DMS79 treated with DMSO at 0.1 percent for 48 hours (cell line): ENCODE results near the gene PCDHB9.
"Not testable (repeated sequence)": the region's sequence is repeated elsewhere in the genome, so short reads cannot be mapped to it uniquely, and the experiment has no call there.

Experiments used
- DNase-seq: peaks from one replicate; lab custom pipeline; 2025; lab: John Stamatoyannopoulos, UW

PCDHB9 gene

GRCh38 chr5:141188682-141189081, 1.7 kb downstream of the PCDHB9 start:
- not testable (repeated sequence) for DNase-seq

DNA sequence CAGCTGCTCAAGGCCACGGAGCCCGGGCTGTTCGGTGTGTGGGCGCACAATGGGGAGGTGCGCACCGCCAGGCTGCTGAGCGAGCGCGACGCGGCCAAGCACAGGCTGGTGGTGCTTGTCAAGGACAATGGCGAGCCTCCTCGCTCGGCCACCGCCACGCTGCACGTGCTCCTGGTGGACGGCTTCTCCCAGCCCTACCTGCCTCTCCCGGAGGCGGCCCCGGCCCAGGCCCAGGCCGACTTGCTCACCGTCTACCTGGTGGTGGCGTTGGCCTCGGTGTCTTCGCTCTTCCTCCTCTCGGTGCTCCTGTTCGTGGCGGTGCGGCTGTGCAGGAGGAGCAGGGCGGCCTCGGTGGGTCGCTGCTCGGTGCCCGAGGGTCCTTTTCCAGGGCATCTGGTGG, 2.2 kb downstream of the PCDHB9 start:
- not testable (repeated sequence) for DNase-seq

- DNase-seq: no peak
Measured at GRCh38 chr5:141192110-141192725, 5.3 kb downstream of the PCDHB9 start, which contains the start of gene PCDHB10. Gene PCDHB10, plus strand, starts transcription at chr5:141192353. Its CDS starts 200 bp downstream, at chr5:141192553.

GRCh38 chr5:141194332-141194731, 7.4 kb downstream of the PCDHB9 start:
- DNase-seq: not testable (repeated sequence)

DNA sequence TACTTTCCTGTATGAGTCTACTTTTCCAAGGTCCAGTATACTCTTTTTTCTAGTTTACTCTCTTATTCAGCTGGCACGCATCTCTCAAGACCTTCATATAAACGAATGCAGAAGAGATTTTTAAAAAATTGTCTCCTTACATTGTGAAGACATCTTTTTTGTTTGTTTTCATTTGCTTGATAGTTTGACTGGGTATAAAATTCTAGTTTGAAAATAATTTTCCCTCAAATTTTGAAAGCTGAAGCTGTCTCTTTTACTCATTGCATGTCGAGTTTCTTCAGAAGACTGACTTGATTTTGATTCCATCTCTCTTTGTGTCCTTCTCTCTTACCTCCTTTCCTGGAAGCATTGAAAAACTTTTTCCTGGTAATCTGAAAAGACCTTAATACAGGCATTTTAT, 9.4 kb downstream of the PCDHB9 start:
- DNase-seq: no peak

GRCh38 chr5:141199359-141200235, 12.6 kb downstream of the PCDHB9 start, which contains the start of gene PCDHB11:
Gene PCDHB11, plus strand, starts transcription at chr5:141199627. Its CDS starts 148 bp downstream, at chr5:141199775.
- no peak for DNase-seq

DNA sequence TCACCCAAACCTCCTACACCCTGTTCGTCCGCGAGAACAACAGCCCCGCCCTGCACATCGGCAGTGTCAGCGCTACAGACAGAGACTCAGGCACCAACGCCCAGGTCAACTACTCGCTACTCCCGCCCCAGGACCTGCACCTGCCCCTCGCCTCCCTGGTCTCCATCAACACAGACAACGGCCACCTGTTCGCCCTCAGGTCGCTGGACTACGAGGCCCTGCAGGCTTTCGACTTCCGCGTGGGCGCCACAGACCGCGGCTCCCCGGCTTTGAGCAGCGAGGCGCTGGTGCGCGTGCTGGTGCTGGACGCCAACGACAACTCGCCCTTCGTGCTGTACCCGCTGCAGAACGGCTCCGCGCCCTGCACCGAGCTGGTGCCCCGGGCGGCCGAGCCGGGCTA, 14.2 kb downstream of the PCDHB9 start:
- DNase-seq: not testable (repeated sequence)

GRCh38 chr5:141201646-141202045, 14.7 kb downstream of the PCDHB9 start:
- not testable (repeated sequence) for DNase-seq

DNA sequence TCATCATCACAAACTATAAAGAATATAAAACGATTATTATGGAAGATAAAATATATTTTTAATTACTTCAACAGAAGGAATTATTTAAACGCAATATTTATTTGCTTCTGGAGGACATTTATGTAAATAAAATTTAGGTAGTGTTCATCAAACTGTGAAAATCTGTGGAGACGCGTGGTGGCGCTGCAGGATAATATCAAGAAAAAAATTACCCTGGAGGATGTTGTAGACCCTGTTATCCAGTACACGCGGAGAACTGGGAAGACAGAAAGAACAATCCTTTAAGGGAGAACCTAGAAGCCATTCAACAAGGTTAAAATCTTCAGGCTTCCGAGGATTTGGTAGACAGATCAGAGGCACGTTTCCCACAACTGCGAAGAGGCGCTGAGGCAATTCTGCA, 21.5 kb downstream of the PCDHB9 start, which contains the start of gene PCDHB12:
Gene PCDHB12, plus strand, starts transcription at position 242 of the 400 bp plus-strand sequence. CDS start 189 bp downstream, outside the sequence.
- no peak for DNase-seq

DNA sequence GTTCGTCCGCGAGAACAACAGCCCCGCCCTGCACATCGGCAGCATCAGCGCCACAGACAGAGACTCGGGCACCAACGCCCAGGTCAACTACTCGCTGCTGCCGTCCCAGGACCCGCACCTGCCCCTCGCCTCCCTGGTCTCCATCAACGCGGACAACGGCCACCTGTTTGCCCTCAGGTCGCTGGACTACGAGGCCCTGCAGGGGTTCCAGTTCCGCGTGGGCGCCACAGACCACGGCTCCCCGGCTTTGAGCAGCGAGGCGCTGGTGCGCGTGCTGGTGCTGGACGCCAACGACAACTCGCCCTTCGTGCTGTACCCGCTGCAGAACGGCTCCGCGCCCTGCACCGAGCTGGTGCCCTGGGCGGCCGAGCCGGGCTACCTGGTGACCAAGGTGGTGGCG, 23.3 kb downstream of the PCDHB9 start:
- not testable (repeated sequence) for DNase-seq

- not testable (repeated sequence) for DNase-seq
Measured at GRCh38 chr5:141210849-141211248, 23.9 kb downstream of the PCDHB9 start.

DNA sequence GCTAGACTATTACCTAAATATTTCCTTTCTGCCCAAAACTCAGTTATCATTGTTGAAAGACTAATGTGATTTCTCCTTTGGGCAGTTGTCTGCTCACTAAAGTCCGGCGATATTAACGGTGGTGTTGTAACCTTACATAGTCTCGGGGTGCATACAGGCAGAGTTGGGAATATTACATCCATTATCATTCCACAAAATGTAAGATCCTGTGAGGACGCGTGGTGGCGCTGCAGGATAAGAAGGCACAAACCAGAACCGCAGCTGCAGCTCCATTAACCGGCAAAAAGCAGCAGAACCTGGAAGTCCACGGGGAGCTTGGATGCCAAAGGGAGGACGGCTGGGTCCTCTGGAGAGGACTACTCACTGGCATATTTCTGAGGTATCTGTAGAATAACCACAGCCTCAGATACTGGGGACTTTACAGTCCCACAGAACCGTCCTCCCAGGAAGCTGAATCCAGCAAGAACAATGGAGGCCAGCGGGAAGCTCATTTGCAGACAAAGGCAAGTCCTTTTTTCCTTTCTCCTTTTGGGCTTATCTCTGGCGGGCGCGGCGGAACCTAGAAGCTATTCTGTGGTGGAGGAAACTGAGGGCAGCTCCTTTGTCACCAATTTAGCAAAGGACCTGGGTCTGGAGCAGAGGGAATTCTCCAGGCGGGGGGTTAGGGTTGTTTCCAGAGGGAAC, 26.8 kb downstream of the PCDHB9 start, which contains the start of gene PCDHB13:
Gene PCDHB13, plus strand, starts transcription at position 264 of the 684 bp plus-strand sequence. Its CDS starts 205 bp downstream, at position 469.
- not testable (repeated sequence) for DNase-seq

DNA sequence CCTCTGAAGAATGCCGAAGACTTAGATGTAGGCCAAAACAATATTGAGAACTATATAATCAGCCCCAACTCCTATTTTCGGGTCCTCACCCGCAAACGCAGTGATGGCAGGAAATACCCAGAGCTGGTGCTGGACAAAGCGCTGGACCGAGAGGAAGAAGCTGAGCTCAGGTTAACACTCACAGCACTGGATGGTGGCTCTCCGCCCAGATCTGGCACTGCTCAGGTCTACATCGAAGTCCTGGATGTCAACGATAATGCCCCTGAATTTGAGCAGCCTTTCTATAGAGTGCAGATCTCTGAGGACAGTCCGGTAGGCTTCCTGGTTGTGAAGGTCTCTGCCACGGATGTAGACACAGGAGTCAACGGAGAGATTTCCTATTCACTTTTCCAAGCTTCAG, 27.6 kb downstream of the PCDHB9 start:
- not testable (repeated sequence) for DNase-seq

DNA sequence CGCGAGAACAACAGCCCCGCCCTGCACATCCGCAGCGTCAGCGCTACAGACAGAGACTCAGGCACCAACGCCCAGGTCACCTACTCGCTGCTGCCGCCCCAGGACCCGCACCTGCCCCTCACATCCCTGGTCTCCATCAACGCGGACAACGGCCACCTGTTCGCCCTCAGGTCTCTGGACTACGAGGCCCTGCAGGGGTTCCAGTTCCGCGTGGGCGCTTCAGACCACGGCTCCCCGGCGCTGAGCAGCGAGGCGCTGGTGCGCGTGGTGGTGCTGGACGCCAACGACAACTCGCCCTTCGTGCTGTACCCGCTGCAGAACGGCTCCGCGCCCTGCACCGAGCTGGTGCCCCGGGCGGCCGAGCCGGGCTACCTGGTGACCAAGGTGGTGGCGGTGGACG, 28.5 kb downstream of the PCDHB9 start:
- DNase-seq: not testable (repeated sequence)

- not testable (repeated sequence) for DNase-seq
Measured at GRCh38 chr5:141216035-141216434, 29.1 kb downstream of the PCDHB9 start.

DNA sequence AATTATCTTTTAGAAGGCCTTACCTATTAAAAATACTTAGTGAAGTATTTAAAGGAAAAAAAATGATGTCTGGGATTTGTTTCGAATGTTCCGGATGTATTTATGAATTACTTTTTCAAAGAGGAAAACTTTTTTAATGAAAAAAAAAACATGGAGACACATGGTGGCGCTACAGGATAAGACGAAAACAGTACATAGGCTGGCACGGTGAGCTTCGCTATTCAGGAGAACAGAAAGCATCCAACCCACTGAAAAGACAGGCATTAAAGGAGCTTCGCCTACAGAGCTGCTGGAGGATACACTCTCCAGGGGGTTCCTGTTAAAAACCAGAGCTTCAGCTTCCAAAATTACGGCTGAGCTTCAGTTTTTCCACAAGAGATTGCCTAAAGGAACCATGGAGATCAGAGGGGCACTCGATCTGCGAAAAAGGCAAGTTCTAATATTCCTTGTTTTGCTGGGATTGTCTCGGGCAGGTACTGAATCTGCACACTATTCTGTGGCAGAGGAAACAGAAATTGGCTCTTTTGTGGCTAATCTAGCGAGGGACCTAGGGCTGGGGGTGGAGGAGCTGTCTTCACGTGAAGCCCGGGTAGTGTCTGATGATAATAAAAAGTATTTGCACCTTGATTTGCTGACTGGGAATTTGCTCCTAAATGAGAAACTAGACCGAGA, 36.3 kb downstream of the PCDHB9 start, which contains the start of gene PCDHB14:
Gene PCDHB14, plus strand, starts transcription at position 232 of the 672 bp plus-strand sequence. Its CDS starts 163 bp downstream, at position 395.
- DNase-seq: no peak

DNA sequence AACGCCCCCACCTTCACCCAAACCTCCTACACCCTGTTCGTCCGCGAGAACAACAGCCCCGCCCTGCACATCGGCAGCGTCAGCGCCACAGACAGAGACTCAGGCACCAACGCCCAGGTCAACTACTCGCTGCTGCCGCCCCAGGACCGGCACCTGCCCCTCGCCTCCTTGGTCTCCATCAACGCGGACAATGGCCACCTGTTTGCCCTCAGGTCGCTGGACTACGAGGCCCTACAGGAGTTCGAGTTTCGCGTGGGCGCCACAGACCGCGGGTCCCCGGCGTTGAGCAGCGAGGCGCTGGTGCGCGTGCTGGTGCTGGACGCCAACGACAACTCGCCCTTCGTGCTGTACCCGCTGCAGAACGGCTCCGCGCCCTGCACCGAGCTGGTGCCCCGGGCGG, 37.9 kb downstream of the PCDHB9 start:
- not testable (repeated sequence) for DNase-seq

- DNase-seq: not testable (repeated sequence)
Measured at GRCh38 chr5:141225421-141225820, 38.5 kb downstream of the PCDHB9 start.

DNA sequence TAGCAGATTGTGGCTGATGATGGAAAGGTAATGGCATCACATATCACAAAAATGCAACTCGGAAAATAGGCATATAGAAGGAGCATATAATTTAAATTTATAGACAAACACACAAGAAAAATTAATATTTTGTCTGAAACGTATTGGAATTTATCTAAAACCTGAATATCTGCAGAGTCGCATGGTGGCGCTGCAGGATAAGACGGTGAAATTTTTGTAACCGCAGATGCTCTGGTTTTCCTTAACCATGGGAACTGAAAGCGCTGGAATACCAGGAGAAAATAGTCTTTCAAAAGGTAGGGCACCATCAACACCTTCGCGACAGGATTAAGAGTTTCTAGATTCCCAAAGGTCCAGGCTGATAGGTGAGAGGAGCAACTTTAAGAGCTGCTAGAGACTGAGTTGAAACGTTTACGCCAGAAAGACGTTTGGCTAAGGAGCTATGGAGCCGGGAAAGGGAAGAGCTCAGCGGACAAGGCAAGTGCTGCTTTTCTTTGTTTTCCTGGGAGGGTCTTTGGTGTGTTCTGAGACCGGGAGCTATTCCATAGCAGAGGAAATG, 47.2 kb downstream of the PCDHB9 start:
- no peak for DNase-seq

GRCh38 chr5:141235922-141236321, 49.0 kb downstream of the PCDHB9 start:
- not testable (repeated sequence) for DNase-seq
